Calu3 (cell line): ENCODE data around the gene LARGE1. TPM values are rescaled to one million over a fixed set of nuclear protein-coding genes. Genes with fewer than 3 reads are reported as not detected.

Source experiments
- BruUV-seq: library from RNA; stranded (reverse); fragments of 400-500 nt; replicated peaks from 2 replicates; lab custom pipeline; 2021; lab: Mats Ljungman, UMichigan
- CTCF ChIA-PET: fragments of 300-600 bp; sonication (Branson Sonifier 250); formaldehyde crosslinking; loops from one replicate; lab custom pipeline; 2022; ENCODE audit warnings: antibody characterized with exemption; lab: Charles Lee
- DNase-seq: peaks from one replicate; pipeline ENCODE4 v3.0.0; 2022
- H3K27ac Mint-ChIP-seq: one replicate; pipeline ENCODE4 v1.8.0; 2022; ENCODE audit warnings: mixed read lengths; ENCODE audit not compliant: unreplicated experiment
- H3K27me3 Mint-ChIP-seq: one replicate; pipeline ENCODE4 v1.8.0; 2022; ENCODE audit warnings: mixed read lengths; ENCODE audit not compliant: unreplicated experiment
- H3K36me3 Mint-ChIP-seq: one replicate; pipeline ENCODE4 v1.8.0; 2022; ENCODE audit warnings: mild to moderate bottlenecking, moderate library complexity, mixed read lengths; ENCODE audit not compliant: insufficient read depth, unreplicated experiment
- H3K4me1 Mint-ChIP-seq: one replicate; pipeline ENCODE4 v1.8.0; 2022; ENCODE audit warnings: mild to moderate bottlenecking, low read depth, mixed read lengths; ENCODE audit not compliant: unreplicated experiment
- H3K4me3 Mint-ChIP-seq: one replicate; pipeline ENCODE4 v1.8.0; 2022; ENCODE audit warnings: mild to moderate bottlenecking, low read depth, moderate library complexity, mixed read lengths; ENCODE audit not compliant: unreplicated experiment
- H3K9me3 Mint-ChIP-seq: one replicate; pipeline ENCODE4 v1.8.0; 2022; ENCODE audit warnings: low read depth, mixed read lengths; ENCODE audit not compliant: unreplicated experiment
- intact Hi-C: fragments of 100-400 bp; cut with micrococcal nuclease; formaldehyde crosslinking; loops from one replicate; pipeline ENCODE4 v1.10.0; 2022; ENCODE audit not compliant: unreplicated experiment
- total RNA-seq: library from RNA; stranded (reverse); gene quantifications from 2 replicates; pipeline ENCODE4 v1.2.3, GENCODE V29; 2022
- TF ChIP-seq, protein P1 (sequence below): fragments of 200-600 bp; IDR thresholded peaks from one replicate; pipeline ENCODE4 v1.8.0; 2022; ENCODE audit warnings: antibody characterized with exemption; ENCODE audit not compliant: unreplicated experiment

LARGE1 gene
- total RNA-seq, 1 experiment from 2014 or later = 11.6 TPM

DNA sequence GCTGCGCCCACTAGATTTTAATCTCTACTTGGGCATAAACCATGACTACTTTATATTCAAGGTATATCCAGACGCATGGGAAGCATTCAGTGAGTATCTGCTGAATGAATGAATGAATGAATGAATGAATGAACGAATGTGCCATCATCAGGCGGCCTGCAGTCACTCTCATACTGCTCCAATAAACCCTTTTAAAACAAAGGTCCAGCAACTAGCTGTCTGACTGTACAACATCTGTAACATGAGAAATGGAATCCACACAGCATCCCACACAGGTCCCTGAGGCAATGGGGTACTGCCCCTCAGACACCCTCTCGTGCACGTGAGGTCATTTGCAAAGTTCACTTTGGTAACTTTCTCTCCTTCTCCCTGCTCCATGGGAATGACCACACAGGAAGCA, 147.5 kb downstream of the LARGE1 start:
- no peak overlapping the region for H3K27ac Mint-ChIP-seq
- H3K4me3 Mint-ChIP-seq = no peak overlapping the region
- TF ChIP-seq, protein P1, sequence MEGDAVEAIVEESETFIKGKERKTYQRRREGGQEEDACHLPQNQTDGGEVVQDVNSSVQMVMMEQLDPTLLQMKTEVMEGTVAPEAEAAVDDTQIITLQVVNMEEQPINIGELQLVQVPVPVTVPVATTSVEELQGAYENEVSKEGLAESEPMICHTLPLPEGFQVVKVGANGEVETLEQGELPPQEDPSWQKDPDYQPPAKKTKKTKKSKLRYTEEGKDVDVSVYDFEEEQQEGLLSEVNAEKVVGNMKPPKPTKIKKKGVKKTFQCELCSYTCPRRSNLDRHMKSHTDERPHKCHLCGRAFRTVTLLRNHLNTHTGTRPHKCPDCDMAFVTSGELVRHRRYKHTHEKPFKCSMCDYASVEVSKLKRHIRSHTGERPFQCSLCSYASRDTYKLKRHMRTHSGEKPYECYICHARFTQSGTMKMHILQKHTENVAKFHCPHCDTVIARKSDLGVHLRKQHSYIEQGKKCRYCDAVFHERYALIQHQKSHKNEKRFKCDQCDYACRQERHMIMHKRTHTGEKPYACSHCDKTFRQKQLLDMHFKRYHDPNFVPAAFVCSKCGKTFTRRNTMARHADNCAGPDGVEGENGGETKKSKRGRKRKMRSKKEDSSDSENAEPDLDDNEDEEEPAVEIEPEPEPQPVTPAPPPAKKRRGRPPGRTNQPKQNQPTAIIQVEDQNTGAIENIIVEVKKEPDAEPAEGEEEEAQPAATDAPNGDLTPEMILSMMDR = no peak
- no peaks in the 10 kb centered on the region for H3K4me1 Mint-ChIP-seq
- H3K36me3 Mint-ChIP-seq = no peaks in the 10 kb centered on the region
- DNase-seq = no peak
- intact Hi-C loops = no loop called here
- BruUV-seq = no TSS peak
- H3K9me3 Mint-ChIP-seq = peaks cover 11% of the 10 kb centered on the region
- CTCF ChIA-PET = no interaction called here
- no peaks in the 10 kb centered on the region for H3K27me3 Mint-ChIP-seq

DNA sequence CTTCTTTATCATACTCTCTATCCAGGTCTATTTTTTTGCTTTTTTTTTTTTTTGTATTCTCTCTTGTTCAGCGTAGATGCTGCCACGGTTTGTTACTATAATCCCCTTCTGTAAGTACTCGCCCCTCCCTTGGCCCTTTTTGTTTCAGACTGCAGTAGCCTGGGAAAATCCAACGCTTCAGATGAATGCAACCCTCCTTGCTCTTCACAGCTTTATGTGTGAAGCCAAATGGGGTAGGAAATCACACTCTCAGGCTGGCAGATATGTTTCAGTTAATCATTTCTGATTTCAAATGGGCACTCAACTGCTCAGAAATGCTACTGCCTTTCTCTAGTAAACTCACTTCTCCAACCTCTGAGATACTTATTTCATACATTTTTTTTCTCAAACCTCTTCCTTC, 149.1 kb downstream of the LARGE1 start:
- Mint-ChIP-seq H3K27me3 (no peaks in the 10 kb centered on the region), H3K9me3 (peaks cover 8% of the 10 kb centered on the region)
- CTCF ChIA-PET = interaction anchor here (0.7 kb wide), 1 partner anchor 192 kb away, joined by 3 read pairs; no protein-coding TSS in a partner anchor

DNA sequence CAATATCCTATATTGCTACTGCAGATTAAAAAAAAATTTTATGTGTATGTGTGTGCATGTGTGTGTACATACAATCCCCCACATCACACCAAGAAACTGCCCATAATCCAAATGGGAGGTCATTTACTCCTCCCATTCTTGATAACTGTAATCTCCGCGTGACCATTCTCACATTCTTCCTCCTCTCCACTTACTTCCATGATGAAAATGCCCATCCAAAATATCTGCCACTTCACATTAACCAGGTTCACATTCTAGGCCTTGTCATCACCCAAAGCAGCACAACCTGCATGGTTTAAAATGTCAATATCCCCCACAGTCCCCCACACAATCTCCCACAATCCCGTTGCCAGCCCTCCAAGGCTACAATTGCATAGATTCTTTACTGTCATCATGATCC, 149.6 kb downstream of the LARGE1 start:
- TF ChIP-seq, protein P1 = no peak
- intact Hi-C loops = no loop called here
- no peak for DNase-seq
- CTCF ChIA-PET = no interaction called here
- no peaks in the 10 kb centered on the region for H3K4me1 Mint-ChIP-seq
- H3K27ac Mint-ChIP-seq = no peak overlapping the region
- H3K4me3 Mint-ChIP-seq = no peak overlapping the region
- no TSS peak for BruUV-seq
- H3K36me3 Mint-ChIP-seq = no peaks in the 10 kb centered on the region
- H3K27me3 Mint-ChIP-seq = no peaks in the 10 kb centered on the region
- H3K9me3 Mint-ChIP-seq = peaks cover 10% of the 10 kb centered on the region

More for the DNA sequence above, 149.1 kb downstream of the LARGE1 start:
- intact Hi-C loops = no loop called here
- DNase-seq = no peak
- no peaks in the 10 kb centered on the region for H3K36me3 Mint-ChIP-seq
- TF ChIP-seq, protein P1 = no peak
- H3K4me1 Mint-ChIP-seq = no peaks in the 10 kb centered on the region
- no TSS peak for BruUV-seq
- no peak overlapping the region for H3K27ac Mint-ChIP-seq
- no peak overlapping the region for H3K4me3 Mint-ChIP-seq

- BruUV-seq = no TSS peak
- peaks cover 17% of the 10 kb centered on the region for H3K9me3 Mint-ChIP-seq
- H3K4me1 Mint-ChIP-seq = no peaks in the 10 kb centered on the region
- H3K27ac Mint-ChIP-seq = no peak overlapping the region
- H3K27me3 Mint-ChIP-seq = no peaks in the 10 kb centered on the region
- intact Hi-C loops = no loop called here
- no peak for DNase-seq
- TF ChIP-seq, protein P1 = no peak
- no peak overlapping the region for H3K4me3 Mint-ChIP-seq
- no peaks in the 10 kb centered on the region for H3K36me3 Mint-ChIP-seq
- CTCF ChIA-PET = no interaction called here
These were observed 154.2 kb downstream of the LARGE1 start for GRCh38 chr22:33766091-33766490.
